HTR-8/SVneo (cell line): ENCODE measurements around the gene USHBP1.
"Not testable (repeated sequence)": the region's sequence is repeated elsewhere in the genome, so short reads cannot be mapped to it uniquely, and the experiment has no call there.

Experiments used
- DNase-seq: peaks from one replicate; pipeline ENCODE4 v3.0.0; 2011; ENCODE audit warnings: low spot score, mixed read lengths; ENCODE audit not compliant: insufficient read length
- FAIRE-seq: peaks from 2 replicates; lab custom pipeline; 2011; peaks lifted over from hg19 to GRCh38; lab: Jason Lieb, UNC

The USHBP1 gene

GRCh38 chr19:17296976-17297375 is 32.4 kb upstream of the USHBP1 start:
- no peak for FAIRE-seq
- DNase-seq = no peak

- DNase-seq (peak; percentile 71), FAIRE-seq (no peak)
These were observed 31.7 kb upstream of the USHBP1 start for GRCh38 chr19:17296273-17296672.

- FAIRE-seq, DNase-seq: not testable (repeated sequence)
These were observed 31.0 kb upstream of the USHBP1 start for GRCh38 chr19:17295551-17295950.

- FAIRE-seq (no peak), DNase-seq (no peak)
These were observed 29.7 kb upstream of the USHBP1 start for GRCh38 chr19:17294051-17294891.

- FAIRE-seq = no peak
These were observed 29.1 kb upstream of the USHBP1 start for GRCh38 chr19:17293605-17294004.

GRCh38 chr19:17292301-17293074 is 27.9 kb upstream of the USHBP1 start:
- DNase-seq = peak; percentile 85
- FAIRE-seq = no peak

More at GRCh38 chr19:17293605-17294004, 29.1 kb upstream of the USHBP1 start:
- no peak for DNase-seq

- DNase-seq (peak; percentile 60), FAIRE-seq (no peak)
These were observed 24.9 kb upstream of the USHBP1 start for GRCh38 chr19:17289489-17289888.

- no peak for FAIRE-seq
- no peak for DNase-seq
These were observed 22.2 kb upstream of the USHBP1 start for GRCh38 chr19:17286752-17287151.

GRCh38 chr19:17286263-17286662 is 21.7 kb upstream of the USHBP1 start:
- FAIRE-seq = no peak
- no peak for DNase-seq

- FAIRE-seq (no peak), DNase-seq (no peak)
These were observed 21.0 kb upstream of the USHBP1 start for GRCh38 chr19:17285415-17286135.

- no peak for DNase-seq
- FAIRE-seq = no peak
These were observed 19.0 kb upstream of the USHBP1 start for GRCh38 chr19:17283504-17283996.

GRCh38 chr19:17282488-17283125 is 18.1 kb upstream of the USHBP1 start:
- DNase-seq = peak; percentile 90
- peak; percentile 92 for FAIRE-seq

GRCh38 chr19:17281391-17282304 is 17.1 kb upstream of the USHBP1 start, which contains the start of gene ANKLE1:
Gene ANKLE1, plus strand, starts transcription at chr19:17281901. Its CDS starts 20 bp downstream, at chr19:17281921.
- DNase-seq = no peak

GRCh38 chr19:17279436-17279835 is 14.9 kb upstream of the USHBP1 start:
- FAIRE-seq (no peak), DNase-seq (no peak)

More at GRCh38 chr19:17281391-17282304, 17.1 kb upstream of the USHBP1 start, which contains the start of gene ANKLE1:
- no peak for FAIRE-seq

GRCh38 chr19:17275441-17276175 is 11.1 kb upstream of the USHBP1 start:
- no peak for FAIRE-seq
- no peak for DNase-seq

- DNase-seq, FAIRE-seq: not testable (repeated sequence)
These were observed 10.3 kb upstream of the USHBP1 start for GRCh38 chr19:17274892-17275291.

- no peak for FAIRE-seq
- no peak for DNase-seq
These were observed 4.2 kb upstream of the USHBP1 start for GRCh38 chr19:17268754-17269153.
